IMR-90 (cell line): ENCODE data around the gene ITGA2. TPM values are rescaled to one million over a fixed set of nuclear protein-coding genes. Genes with fewer than 3 reads are reported as not detected.

ENCODE experiments used
- ATAC-seq: fragments of 200-7000 bp; cut with Tn5 transposase; 2 replicates; pipeline ENCODE4 v1.9.1; 2020; ENCODE audit warnings: low read depth, mild to moderate bottlenecking, moderate library complexity
- BruUV-seq: library from RNA; stranded (reverse); fragments of 400-500 nt; replicated peaks from 2 replicates; lab custom pipeline; 2021; lab: Mats Ljungman, UMichigan
- CTCF ChIA-PET: fragments of 300-600 bp; formaldehyde crosslinking; extraction: SDS; loops from one replicate; lab custom pipeline; 2021; ENCODE audit warnings: antibody characterized with exemption; lab: Yijun Ruan, JAX
- POLR2A ChIA-PET: fragments of 300-600 bp; sonication (Branson Sonifier 250); formaldehyde crosslinking; loops from one replicate; lab custom pipeline; 2022; ENCODE audit warnings: antibody characterized with exemption; ENCODE audit not compliant: unreplicated experiment; lab: Charles Lee
- DNase-seq: peaks from one replicate; pipeline ENCODE4 v3.0.0; 2013
- H2AFZ ChIP-seq: replicated peaks from 2 replicates; pipeline ENCODE3; 2013; ENCODE audit warnings: low read length, mild to moderate bottlenecking; ENCODE audit not compliant: poor library complexity
- H2AK5ac ChIP-seq: 2 replicates; pipeline ENCODE4 v1.6.1; 2013; ENCODE audit warnings: low read depth, low read length, inconsistent platforms
- H2AK9ac ChIP-seq: replicated peaks from 2 replicates; pipeline ENCODE3; 2013; ENCODE audit warnings: mild to moderate bottlenecking, low read depth, low read length, moderate library complexity; ENCODE audit not compliant: poor library complexity
- H2BK120ac ChIP-seq: 2 replicates; pipeline ENCODE4 v1.6.1; 2013; ENCODE audit warnings: low read depth, low read length, inconsistent platforms
- H2BK15ac ChIP-seq: 3 replicates; pipeline ENCODE4 v1.6.1; 2013; ENCODE audit warnings: low read depth, low read length, inconsistent platforms
- H2BK20ac ChIP-seq: 2 replicates; pipeline ENCODE4 v1.6.1; 2013; ENCODE audit warnings: low read depth, mild to moderate bottlenecking, inconsistent platforms, low read length, moderate library complexity
- H2BK5ac ChIP-seq: 2 replicates; pipeline ENCODE4 v1.6.1; 2013; ENCODE audit warnings: mild to moderate bottlenecking, low read depth, low read length, inconsistent platforms; ENCODE audit not compliant: poor library complexity, severe bottlenecking
- H3K14ac ChIP-seq: replicated peaks from 2 replicates; pipeline ENCODE4 v1.6.1; 2013; ENCODE audit warnings: low read depth, low read length, inconsistent platforms
- H3K18ac ChIP-seq: 2 replicates; pipeline ENCODE4 v1.6.1; 2013; ENCODE audit warnings: low read depth, low read length, control low read depth
- H3K23ac ChIP-seq: 2 replicates; pipeline ENCODE4 v1.6.1; 2013; ENCODE audit warnings: low read depth, low read length, inconsistent platforms
- H3K27ac ChIP-seq: 2 replicates; pipeline ENCODE4 v1.5.1; 2013; ENCODE audit warnings: mild to moderate bottlenecking, control low read depth, low read length; ENCODE audit not compliant: insufficient read depth
- H3K27me3 ChIP-seq: 2 replicates; pipeline ENCODE4 v1.6.1; 2013; ENCODE audit warnings: low read length; ENCODE audit not compliant: control insufficient read depth, insufficient read depth
- H3K36me3 ChIP-seq: 2 replicates; pipeline ENCODE4 v1.6.1; 2013; ENCODE audit warnings: low read length, mixed read lengths; ENCODE audit not compliant: control insufficient read depth, insufficient read depth
- H3K4ac ChIP-seq: 2 replicates; pipeline ENCODE4 v1.6.1; 2013; ENCODE audit warnings: low read depth, low read length, inconsistent platforms
- H3K4me1 ChIP-seq: 2 replicates; pipeline ENCODE4 v1.6.1; 2013; ENCODE audit warnings: low read length, mixed read lengths; ENCODE audit not compliant: control insufficient read depth, insufficient read depth
- H3K4me2 ChIP-seq: 2 replicates; pipeline ENCODE4 v1.6.1; 2013; ENCODE audit warnings: low read depth, mild to moderate bottlenecking, control low read depth, low read length, moderate library complexity
- H3K4me3 ChIP-seq: 2 replicates; pipeline ENCODE4 v1.5.1; 2013; ENCODE audit warnings: low read depth, mild to moderate bottlenecking, control low read depth, low read length, moderate library complexity; ENCODE audit not compliant: insufficient read depth
- H3K56ac ChIP-seq: 2 replicates; pipeline ENCODE4 v1.6.1; 2013; ENCODE audit warnings: low read length, inconsistent platforms; ENCODE audit not compliant: insufficient read depth; ENCODE audit errors: extremely low read depth
- H3K79me1 ChIP-seq, 2 experiments: 2 replicates each; pipeline ENCODE4 v1.6.1; 2013; ENCODE audit warnings: low read length in 2 of 2, inconsistent platforms in 1 of 2, low read depth in 1 of 2
- H3K9ac ChIP-seq: 2 replicates; pipeline ENCODE4 v1.6.1; 2013; ENCODE audit warnings: low read depth, low read length, control low read depth
- H3K9me1 ChIP-seq: 2 replicates; pipeline ENCODE4 v1.6.1; 2013; ENCODE audit warnings: low read length, inconsistent platforms; ENCODE audit not compliant: insufficient read depth
- H3K9me3 ChIP-seq: 2 replicates; pipeline ENCODE4 v1.6.1; 2013; ENCODE audit warnings: low read length; ENCODE audit not compliant: control insufficient read depth, insufficient read depth
- H4K20me1 ChIP-seq: 2 replicates; pipeline ENCODE4 v1.6.1; 2013; ENCODE audit warnings: low read length, inconsistent platforms; ENCODE audit not compliant: insufficient read depth
- H4K5ac ChIP-seq: 2 replicates; pipeline ENCODE4 v1.6.1; 2013; ENCODE audit warnings: mild to moderate bottlenecking, low read depth, low read length, control low read depth
- H4K8ac ChIP-seq, 2 experiments: 2 replicates each; pipeline ENCODE4 v1.6.1; 2013; ENCODE audit warnings: low read depth in 2 of 2, low read length in 2 of 2, control low read depth in 1 of 2, inconsistent platforms in 1 of 2
- H4K91ac ChIP-seq: 2 replicates; pipeline ENCODE4 v1.6.1; 2013; ENCODE audit warnings: low read depth, low read length, inconsistent platforms; ENCODE audit not compliant: insufficient read depth
- BHLHE40 ChIP-seq: fragments of 150-350 bp; IDR thresholded peaks from 2 replicates; pipeline ENCODE4 v1.6.1; 2016; ENCODE audit warnings: mild to moderate bottlenecking, low read depth, low read length
- CEBPB ChIP-seq: IDR thresholded peaks from 2 replicates; pipeline ENCODE4 v1.6.1; 2012; ENCODE audit warnings: low read depth, low read length, improper control_type of control experiment
- CHD1 ChIP-seq: IDR thresholded peaks from 2 replicates; pipeline ENCODE4 v1.6.1; 2012; ENCODE audit warnings: low read depth, low read length, improper control_type of control experiment
- FOS ChIP-seq: fragments of 150-350 bp; IDR thresholded peaks from 2 replicates; pipeline ENCODE4 v1.6.1; 2016; ENCODE audit warnings: low read depth, low read length
- MAFK ChIP-seq: IDR thresholded peaks from 2 replicates; pipeline ENCODE4 v1.6.1; 2012; ENCODE audit warnings: low read depth, low read length, improper control_type of control experiment
- MAZ ChIP-seq: IDR thresholded peaks from 2 replicates; pipeline ENCODE4 v1.6.1; 2012; ENCODE audit warnings: low read depth, mild to moderate bottlenecking, low read length, improper control_type of control experiment, moderate library complexity, borderline replicate concordance
- MXI1 ChIP-seq: IDR thresholded peaks from 2 replicates; pipeline ENCODE4 v1.6.1; 2012; ENCODE audit warnings: low read depth, mild to moderate bottlenecking, low read length, moderate library complexity, borderline replicate concordance
- NFE2L2 ChIP-seq: fragments of 150-350 bp; IDR thresholded peaks from 2 replicates; pipeline ENCODE4 v1.6.1; 2016; ENCODE audit warnings: low read depth, mild to moderate bottlenecking, low read length
- POLR2A ChIP-seq: IDR thresholded peaks from 2 replicates; pipeline ENCODE4 v1.6.1; 2012; ENCODE audit warnings: mild to moderate bottlenecking, low read depth, low read length
- RAD21 ChIP-seq: IDR thresholded peaks from 2 replicates; pipeline ENCODE4 v1.6.1; 2012; ENCODE audit warnings: low read length, improper control_type of control experiment
- RCOR1 ChIP-seq: IDR thresholded peaks from 2 replicates; pipeline ENCODE4 v1.6.1; 2012; ENCODE audit warnings: mild to moderate bottlenecking, low read length, improper control_type of control experiment; ENCODE audit not compliant: insufficient replicate concordance
- RFX5 ChIP-seq: IDR thresholded peaks from 2 replicates; pipeline ENCODE4 v1.8.0; 2012; ENCODE audit warnings: low read depth, mild to moderate bottlenecking, low read length, moderate library complexity
- SMC3 ChIP-seq: fragments of 150-350 bp; IDR thresholded peaks from 2 replicates; pipeline ENCODE4 v1.6.1; 2016; ENCODE audit warnings: low read depth, mild to moderate bottlenecking, antibody characterized with exemption, low read length, moderate library complexity
- USF2 ChIP-seq: fragments of 150-350 bp; IDR thresholded peaks from 2 replicates; pipeline ENCODE4 v1.6.1; 2017; ENCODE audit warnings: mild to moderate bottlenecking, antibody characterized with exemption, low read length, low read depth
- WGBS, 2 experiments: methylation state at CpG; one replicate each; pipeline versions ENCODE4 v1.1.5 to v1.1.7; 2013; ENCODE audit warnings: missing lambda C conversion rate in 2 of 2; ENCODE audit not compliant: insufficient read length in 1 of 2; ENCODE audit errors: extremely low coverage in 2 of 2; 5-methylcytosine and 5-hydroxymethylcytosine counted together
- dilution Hi-C: fragments of 300-500 bp; cut with HindIII; formaldehyde crosslinking; loops from one replicate; pipeline ENCODE4 v1.14.3; 2018; ENCODE audit warnings: low sequenced_read_pairs; ENCODE audit not compliant: unreplicated experiment
- in situ Hi-C: fragments of 300-500 bp; cut with MboI; formaldehyde crosslinking; loops from 3 replicates; pipeline ENCODE4 v1.14.3; 2019; ENCODE audit warnings: low sequenced_read_pairs, inconsistent platforms, mixed read lengths
- intact Hi-C: fragments of 100-400 bp; cut with micrococcal nuclease; formaldehyde crosslinking; loops from 2 replicates; pipeline ENCODE4 v1.10.0; 2022
- polyA plus RNA-seq, 3 experiments: library from polyadenylated mRNA; depleted of rRNA; stranded (reverse); fragments of >200 nt; gene quantifications; 2 replicates each; pipeline ENCODE4 v1.2.3, GENCODE V29; 2012; ENCODE audit warnings: low replicate concordance in 1 of 3
- total RNA-seq: library from RNA; depleted of rRNA; stranded (reverse); fragments of >200 nt; gene quantifications from 2 replicates; pipeline ENCODE4 v1.2.3, GENCODE V29; 2012
- TF ChIP-seq, protein P1 (sequence below): fragments of 150-350 bp; IDR thresholded peaks from 2 replicates; pipeline ENCODE4 v1.6.1; 2016; ENCODE audit warnings: low read depth, mild to moderate bottlenecking, low read length, moderate library complexity, borderline replicate concordance
- TF ChIP-seq, protein P2 (sequence below): conservative IDR thresholded peaks from 2 replicates; pipeline ENCODE4 v1.5.1; 2012; ENCODE audit warnings: mild to moderate bottlenecking, low read depth, low read length, improper control_type of control experiment

The ITGA2 gene
- total and polyA plus RNA-seq, 2 of the 4 experiments (the other 2 are of a cell fraction) = 23.3 to 93.4 TPM

- H3K23ac ChIP-seq = no peak overlapping the region
- no peak overlapping the region for H3K9ac ChIP-seq
- no peak overlapping the region for H2AFZ ChIP-seq
- TF ChIP-seq NFE2L2 (no peak), RCOR1 (no peak), RFX5 (no peak), SMC3 (no peak), MAFK (no peak), RAD21 (no peak), CHD1 (no peak), POLR2A (no peak), USF2 (no peak), MAZ (no peak), MXI1 (no peak), FOS (no peak), BHLHE40 (no peak), CEBPB (no peak)
- TF ChIP-seq, protein P1, sequence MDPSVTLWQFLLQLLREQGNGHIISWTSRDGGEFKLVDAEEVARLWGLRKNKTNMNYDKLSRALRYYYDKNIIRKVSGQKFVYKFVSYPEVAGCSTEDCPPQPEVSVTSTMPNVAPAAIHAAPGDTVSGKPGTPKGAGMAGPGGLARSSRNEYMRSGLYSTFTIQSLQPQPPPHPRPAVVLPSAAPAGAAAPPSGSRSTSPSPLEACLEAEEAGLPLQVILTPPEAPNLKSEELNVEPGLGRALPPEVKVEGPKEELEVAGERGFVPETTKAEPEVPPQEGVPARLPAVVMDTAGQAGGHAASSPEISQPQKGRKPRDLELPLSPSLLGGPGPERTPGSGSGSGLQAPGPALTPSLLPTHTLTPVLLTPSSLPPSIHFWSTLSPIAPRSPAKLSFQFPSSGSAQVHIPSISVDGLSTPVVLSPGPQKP = no peak
- TF ChIP-seq, protein P2, sequence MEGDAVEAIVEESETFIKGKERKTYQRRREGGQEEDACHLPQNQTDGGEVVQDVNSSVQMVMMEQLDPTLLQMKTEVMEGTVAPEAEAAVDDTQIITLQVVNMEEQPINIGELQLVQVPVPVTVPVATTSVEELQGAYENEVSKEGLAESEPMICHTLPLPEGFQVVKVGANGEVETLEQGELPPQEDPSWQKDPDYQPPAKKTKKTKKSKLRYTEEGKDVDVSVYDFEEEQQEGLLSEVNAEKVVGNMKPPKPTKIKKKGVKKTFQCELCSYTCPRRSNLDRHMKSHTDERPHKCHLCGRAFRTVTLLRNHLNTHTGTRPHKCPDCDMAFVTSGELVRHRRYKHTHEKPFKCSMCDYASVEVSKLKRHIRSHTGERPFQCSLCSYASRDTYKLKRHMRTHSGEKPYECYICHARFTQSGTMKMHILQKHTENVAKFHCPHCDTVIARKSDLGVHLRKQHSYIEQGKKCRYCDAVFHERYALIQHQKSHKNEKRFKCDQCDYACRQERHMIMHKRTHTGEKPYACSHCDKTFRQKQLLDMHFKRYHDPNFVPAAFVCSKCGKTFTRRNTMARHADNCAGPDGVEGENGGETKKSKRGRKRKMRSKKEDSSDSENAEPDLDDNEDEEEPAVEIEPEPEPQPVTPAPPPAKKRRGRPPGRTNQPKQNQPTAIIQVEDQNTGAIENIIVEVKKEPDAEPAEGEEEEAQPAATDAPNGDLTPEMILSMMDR = no peak
- no peak overlapping the region for H2AK5ac ChIP-seq
- no peak overlapping the region for H4K8ac ChIP-seq
- no peak overlapping the region for H4K5ac ChIP-seq
- H3K4me1 ChIP-seq = no peaks in the 10 kb centered on the region
- no peak overlapping the region for H3K14ac ChIP-seq
- DNase-seq (no peak), ATAC-seq (no peak)
- H4K91ac ChIP-seq = no peak overlapping the region
- no TSS peak for BruUV-seq
- no peak overlapping the region for H2BK15ac ChIP-seq
- no peaks in the 10 kb centered on the region for H4K20me1 ChIP-seq
- no peak overlapping the region for H2BK20ac ChIP-seq
- no peak overlapping the region for H3K27ac ChIP-seq
- H3K56ac ChIP-seq = no peak overlapping the region
- H3K9me3 ChIP-seq = no peaks in the 10 kb centered on the region
- no peak overlapping the region for H3K18ac ChIP-seq
- H3K4me3 ChIP-seq = no peak overlapping the region
- no peak overlapping the region for H2BK5ac ChIP-seq
- H3K4me2 ChIP-seq = no peak overlapping the region
- ChIA-PET POLR2A (no interaction called here), CTCF (no interaction called here)
- no peak overlapping the region for H3K4ac ChIP-seq
- no peak overlapping the region for H2AK9ac ChIP-seq
- dilution Hi-C loops (loop anchor here (25.0 kb wide), 1 partner anchor 91 kb away; no protein-coding TSS in a partner anchor), in situ Hi-C loops (no loop called here), intact Hi-C loops (no loop called here)
- H3K79me1 ChIP-seq = peaks cover 9 to 27% of the 10 kb centered on the region in 2 experiments; a peak in 3 of 4 replicates
- 93% methylated on average over 3 of the region's 4 CpGs; no CpG with 5 or more reads in 1 of the 2 experiments for WGBS, 2 experiments
- H3K36me3 ChIP-seq = peaks cover 27% of the 10 kb centered on the region
- H2BK120ac ChIP-seq = no peak overlapping the region
- H3K9me1 ChIP-seq = 0 out of 2 replicates have a peak, but pooled peaks cover 4% of the 10 kb centered on the region
- H3K27me3 ChIP-seq = no peaks in the 10 kb centered on the region
These were observed 64.2 kb downstream of the ITGA2 start for GRCh38 chr5:53053364-53053763.
